Transverse colon (tissue), 4 donors: Measurements from ENCODE around the gene MALT1.

Source experiments
- EP300 ChIP-seq: sonication (generic); formaldehyde crosslinking; IDR thresholded peaks from one replicate; pipeline ENCODE4 v1.6.1; 2017; ENCODE audit warnings: antibody characterized with exemption, low read depth
- POLR2A ChIP-seq: fragments of 450-650 bp; IDR thresholded peaks from one replicate; pipeline ENCODE4 v1.6.1; 2016; ENCODE audit warnings: antibody characterized with exemption, mild to moderate bottlenecking, moderate library complexity
- POLR2AphosphoS5 ChIP-seq, 3 donors: sonication (generic); formaldehyde crosslinking; IDR thresholded peaks; one replicate each; pipeline ENCODE4 v1.6.1; 2016; ENCODE audit warnings: antibody characterized with exemption in 3 of 3
- TF ChIP-seq, protein P1 (sequence below), 5 experiments: fragments of 200-600 bp in 3 of 5; fragments of 450-650 bp in 2 of 5; sonication (generic) in 3 of 5; IDR thresholded peaks; 1 replicate in 2 of 5; 2 replicates in 3 of 5; pipeline ENCODE4 v1.5.1; 2016 to 2017; ENCODE audit warnings: antibody characterized with exemption in 5 of 5, inconsistent platforms in 3 of 5, mild to moderate bottlenecking in 2 of 5, moderate library complexity in 1 of 5

DNA sequence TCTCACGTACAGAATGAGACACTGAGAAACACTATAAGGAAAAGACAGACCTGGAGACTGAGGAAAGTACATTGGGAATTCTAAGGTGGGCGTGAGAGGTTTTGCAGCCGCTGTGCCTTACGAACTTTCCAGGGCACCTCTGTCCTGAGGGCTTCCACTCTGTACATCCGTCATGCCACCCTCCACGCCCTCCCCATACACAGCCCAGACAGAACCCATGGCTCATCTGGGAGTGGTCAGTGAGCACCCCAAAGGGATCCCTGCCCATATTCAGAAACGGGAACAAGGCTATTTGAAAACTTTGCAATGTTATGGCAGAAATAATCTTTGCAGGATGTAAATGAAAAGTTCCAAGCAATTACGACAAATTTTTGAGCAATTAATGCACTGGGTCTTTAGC is 98.1 kb downstream of the MALT1 start:
- TF ChIP-seq POLR2A: no peak
- TF ChIP-seq, protein P1, sequence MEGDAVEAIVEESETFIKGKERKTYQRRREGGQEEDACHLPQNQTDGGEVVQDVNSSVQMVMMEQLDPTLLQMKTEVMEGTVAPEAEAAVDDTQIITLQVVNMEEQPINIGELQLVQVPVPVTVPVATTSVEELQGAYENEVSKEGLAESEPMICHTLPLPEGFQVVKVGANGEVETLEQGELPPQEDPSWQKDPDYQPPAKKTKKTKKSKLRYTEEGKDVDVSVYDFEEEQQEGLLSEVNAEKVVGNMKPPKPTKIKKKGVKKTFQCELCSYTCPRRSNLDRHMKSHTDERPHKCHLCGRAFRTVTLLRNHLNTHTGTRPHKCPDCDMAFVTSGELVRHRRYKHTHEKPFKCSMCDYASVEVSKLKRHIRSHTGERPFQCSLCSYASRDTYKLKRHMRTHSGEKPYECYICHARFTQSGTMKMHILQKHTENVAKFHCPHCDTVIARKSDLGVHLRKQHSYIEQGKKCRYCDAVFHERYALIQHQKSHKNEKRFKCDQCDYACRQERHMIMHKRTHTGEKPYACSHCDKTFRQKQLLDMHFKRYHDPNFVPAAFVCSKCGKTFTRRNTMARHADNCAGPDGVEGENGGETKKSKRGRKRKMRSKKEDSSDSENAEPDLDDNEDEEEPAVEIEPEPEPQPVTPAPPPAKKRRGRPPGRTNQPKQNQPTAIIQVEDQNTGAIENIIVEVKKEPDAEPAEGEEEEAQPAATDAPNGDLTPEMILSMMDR (IDR thresholded peaks at IDR 0.05): no peak
- TF ChIP-seq EP300: no peak
- no peak for TF ChIP-seq POLR2AphosphoS5 (IDR thresholded peaks at IDR 0.05)
